ENCODE measurements around the gene CTBP2. TPM values are rescaled to one million over a fixed set of nuclear protein-coding genes. Genes with fewer than 3 reads are reported as not detected.

CTBP2 gene
- total RNA-seq, 4 donors from 2014 or later, result 65.9 to 129 (median 71.2) TPM

DNA sequence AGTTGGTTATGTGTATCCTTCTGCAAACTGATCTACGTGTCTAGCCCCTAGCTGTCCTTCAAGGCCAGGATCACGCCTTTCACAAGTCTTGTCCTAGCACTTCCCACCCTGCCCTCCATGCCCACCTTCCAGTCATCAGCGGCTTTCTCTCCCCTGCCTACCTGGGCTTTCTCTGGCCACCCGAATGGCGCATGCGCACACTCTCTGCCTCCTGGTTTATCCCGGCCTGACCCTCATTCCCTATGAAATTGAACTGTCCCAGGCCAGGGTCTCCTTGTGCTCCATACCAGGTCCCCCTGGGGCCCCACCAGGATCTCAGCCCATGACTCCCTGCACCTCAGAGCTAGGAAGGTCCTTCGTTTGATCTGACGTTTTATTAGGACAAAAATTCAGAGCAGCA is 31.6 kb upstream of the CTBP2 start:
- H3K4me1 ChIP-seq, result no peaks in the 10 kb centered on the region
- H3K4me3 ChIP-seq, result no peak overlapping the region
- no peaks in the 10 kb centered on the region for H3K36me3 ChIP-seq
- no peaks in the 10 kb centered on the region for H3K9me3 ChIP-seq
- no peak for DNase-seq
- intact Hi-C loops (cut with DNase I; ENCODE audit: low total_unique reads), result no loop called here
- no peaks in the 10 kb centered on the region for H3K27me3 ChIP-seq
- no peak overlapping the region for H3K27ac ChIP-seq
- no peak for TF ChIP-seq POLR2A (IDR thresholded peaks at IDR 0.05)
- TF ChIP-seq, protein P1, sequence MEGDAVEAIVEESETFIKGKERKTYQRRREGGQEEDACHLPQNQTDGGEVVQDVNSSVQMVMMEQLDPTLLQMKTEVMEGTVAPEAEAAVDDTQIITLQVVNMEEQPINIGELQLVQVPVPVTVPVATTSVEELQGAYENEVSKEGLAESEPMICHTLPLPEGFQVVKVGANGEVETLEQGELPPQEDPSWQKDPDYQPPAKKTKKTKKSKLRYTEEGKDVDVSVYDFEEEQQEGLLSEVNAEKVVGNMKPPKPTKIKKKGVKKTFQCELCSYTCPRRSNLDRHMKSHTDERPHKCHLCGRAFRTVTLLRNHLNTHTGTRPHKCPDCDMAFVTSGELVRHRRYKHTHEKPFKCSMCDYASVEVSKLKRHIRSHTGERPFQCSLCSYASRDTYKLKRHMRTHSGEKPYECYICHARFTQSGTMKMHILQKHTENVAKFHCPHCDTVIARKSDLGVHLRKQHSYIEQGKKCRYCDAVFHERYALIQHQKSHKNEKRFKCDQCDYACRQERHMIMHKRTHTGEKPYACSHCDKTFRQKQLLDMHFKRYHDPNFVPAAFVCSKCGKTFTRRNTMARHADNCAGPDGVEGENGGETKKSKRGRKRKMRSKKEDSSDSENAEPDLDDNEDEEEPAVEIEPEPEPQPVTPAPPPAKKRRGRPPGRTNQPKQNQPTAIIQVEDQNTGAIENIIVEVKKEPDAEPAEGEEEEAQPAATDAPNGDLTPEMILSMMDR (IDR thresholded peaks at IDR 0.05), result no peak

DNA sequence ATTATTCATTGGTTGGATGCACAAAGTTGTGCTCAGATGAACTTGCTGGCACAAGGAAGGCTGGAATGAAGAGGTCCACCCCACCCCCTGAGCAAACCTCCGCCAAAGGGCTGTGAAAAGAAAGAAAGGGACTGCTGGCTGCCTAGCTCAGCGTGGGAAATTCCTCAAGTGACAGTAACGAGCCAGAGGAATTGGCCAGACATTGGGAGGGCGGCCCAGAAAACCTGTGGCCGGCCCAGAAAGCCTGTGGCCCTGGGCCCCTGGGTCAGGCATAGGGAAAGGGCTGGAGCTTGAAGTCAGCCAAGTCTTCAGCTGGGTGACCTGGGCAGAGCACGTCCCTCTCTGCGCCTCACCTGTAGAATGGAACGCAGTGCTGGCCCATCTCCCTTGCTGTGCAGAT is 30.6 kb upstream of the CTBP2 start:
- intact Hi-C loops (cut with DNase I; ENCODE audit: low total_unique reads), result no loop called here
- Histone ChIP-seq H3K4me3 (no peak overlapping the region), H3K4me1 (no peaks in the 10 kb centered on the region), H3K36me3 (no peaks in the 10 kb centered on the region), H3K9me3 (no peaks in the 10 kb centered on the region), H3K27me3 (no peaks in the 10 kb centered on the region), H3K27ac (no peak overlapping the region)
- DNase-seq, result no peak
- TF ChIP-seq, protein P1 (IDR thresholded peaks at IDR 0.05), result no peak
- TF ChIP-seq POLR2A (IDR thresholded peaks at IDR 0.05), result no peak

DNA sequence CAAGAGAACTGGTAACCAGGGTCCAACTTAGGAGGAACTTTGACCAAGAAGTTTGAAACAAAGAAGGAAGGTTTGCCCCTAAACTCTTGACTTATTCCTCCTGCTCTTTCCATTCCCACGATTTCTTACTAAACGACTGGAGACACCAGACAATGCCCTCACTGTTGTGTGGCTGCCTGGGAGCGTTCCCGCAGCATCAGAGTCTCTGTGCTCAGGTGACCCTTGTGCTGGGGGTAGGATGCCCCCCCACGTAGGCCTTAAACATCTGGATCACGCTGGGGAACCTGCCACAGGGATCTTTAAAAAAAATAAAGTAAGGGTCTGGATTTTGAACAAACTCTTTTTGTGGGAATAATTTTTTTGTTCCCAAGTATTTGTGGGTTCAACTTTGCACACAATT is 30.1 kb upstream of the CTBP2 start:
- Histone ChIP-seq H3K27ac (no peak overlapping the region), H3K4me1 (no peaks in the 10 kb centered on the region), H3K27me3 (no peaks in the 10 kb centered on the region), H3K9me3 (no peaks in the 10 kb centered on the region), H3K4me3 (no peak overlapping the region), H3K36me3 (no peaks in the 10 kb centered on the region)
- no peak for TF ChIP-seq POLR2A (IDR thresholded peaks at IDR 0.05)
- TF ChIP-seq, protein P1 (IDR thresholded peaks at IDR 0.05), result no peak
- intact Hi-C loops (cut with DNase I; ENCODE audit: low total_unique reads), result no loop called here
- no peak for DNase-seq

DNA sequence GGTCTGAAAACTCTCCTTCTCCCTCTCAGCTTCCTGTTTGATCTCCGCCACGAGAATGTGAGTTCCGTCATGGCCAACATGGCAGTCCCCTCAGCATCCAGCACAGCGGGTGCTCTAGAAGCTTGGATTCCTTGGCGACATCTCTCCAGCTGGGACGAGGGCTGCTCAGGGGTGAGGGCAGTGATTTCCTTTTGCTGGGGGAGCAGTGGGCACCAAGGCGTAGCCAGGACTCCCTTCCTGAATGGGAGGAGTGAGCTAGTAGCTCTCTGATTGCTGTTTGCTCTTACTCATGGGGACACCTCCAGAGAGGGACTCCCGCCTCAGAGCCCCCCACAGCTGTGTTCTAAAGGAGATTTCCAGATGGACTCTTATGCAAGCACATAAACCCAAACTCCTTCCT is 28.8 kb upstream of the CTBP2 start:
- H3K27me3 ChIP-seq, result no peaks in the 10 kb centered on the region
- intact Hi-C loops (cut with DNase I; ENCODE audit: low total_unique reads), result no loop called here
- H3K9me3 ChIP-seq, result no peaks in the 10 kb centered on the region
- no peak overlapping the region for H3K4me3 ChIP-seq
- no peaks in the 10 kb centered on the region for H3K36me3 ChIP-seq
- no peak for DNase-seq
- no peak overlapping the region for H3K27ac ChIP-seq
- H3K4me1 ChIP-seq, result no peaks in the 10 kb centered on the region
- TF ChIP-seq, protein P1 (IDR thresholded peaks at IDR 0.05), result no peak

DNA sequence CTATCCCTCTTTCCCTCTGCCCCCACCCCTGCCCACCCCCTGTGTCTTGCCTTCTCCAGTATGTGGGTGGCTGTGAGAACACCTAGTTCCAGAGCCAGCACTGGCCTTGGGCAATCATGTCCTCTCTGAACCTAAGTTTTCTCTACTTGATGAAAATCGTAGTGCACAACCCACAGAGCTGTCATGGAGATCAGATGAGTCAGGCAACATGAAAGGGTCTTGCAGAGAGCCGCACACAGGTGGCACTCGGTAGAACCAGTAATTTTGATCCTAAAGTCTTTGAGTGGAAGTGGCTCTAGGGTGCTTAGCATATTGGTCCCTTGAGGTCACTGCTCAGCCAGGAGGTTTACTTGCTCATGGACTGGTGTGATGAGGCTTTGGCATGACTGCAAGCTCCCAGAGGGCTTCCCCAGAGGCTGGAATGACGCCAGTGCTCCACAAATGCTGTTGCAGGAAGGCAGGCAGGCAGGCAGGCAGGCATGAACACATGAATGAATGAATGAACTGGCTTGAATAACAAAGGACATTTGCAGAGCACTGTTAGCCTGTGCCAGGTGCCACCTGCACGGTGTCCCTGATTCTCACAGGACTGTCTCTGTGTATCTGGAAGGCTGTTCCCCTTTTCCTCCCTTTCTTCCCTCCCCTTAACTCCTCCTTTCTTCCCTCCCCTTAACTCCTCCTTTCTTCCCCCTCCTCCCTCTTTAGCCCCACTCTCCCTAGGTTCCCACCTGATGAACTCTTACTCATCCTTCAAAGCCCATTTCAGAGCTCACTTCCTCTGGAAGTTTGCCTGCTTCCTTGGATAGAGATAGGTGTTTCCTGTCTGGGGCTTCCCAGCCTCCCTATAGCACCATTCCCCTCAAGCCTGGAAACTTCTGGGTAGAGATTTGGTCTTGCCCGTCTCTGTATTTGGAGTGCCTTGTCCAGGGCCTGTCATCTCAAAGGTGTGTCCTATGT is 27.2 kb upstream of the CTBP2 start:
- intact Hi-C loops (cut with DNase I; ENCODE audit: low total_unique reads), result no loop called here
- no peak overlapping the region for H3K27ac ChIP-seq
- H3K27me3 ChIP-seq, result no peaks in the 10 kb centered on the region
- no peaks in the 10 kb centered on the region for H3K36me3 ChIP-seq
- H3K4me1 ChIP-seq, result no peaks in the 10 kb centered on the region
- no peaks in the 10 kb centered on the region for H3K9me3 ChIP-seq
- no peak overlapping the region for H3K4me3 ChIP-seq
- no peak for DNase-seq
- TF ChIP-seq POLR2A (IDR thresholded peaks at IDR 0.05), result no peak
- TF ChIP-seq, protein P1 (IDR thresholded peaks at IDR 0.05), result no peak
